Esophagus muscularis mucosa (tissue), 4 donors: Measurements from ENCODE around the gene ZMIZ1. TPM values are rescaled to one million over a fixed set of nuclear protein-coding genes. Genes with fewer than 3 reads are reported as not detected.

Experiments used
- DNase-seq: peaks from one replicate; pipeline ENCODE4 v3.0.0-alpha.2; 2017; ENCODE audit errors: extremely low spot score
- H3K27ac ChIP-seq, 4 donors: fragments of 200-600 bp; sonication (generic); replicated peaks in 1 of 4; 1 replicate in 3 of 4; 2 replicates in 1 of 4; pipeline ENCODE4 v1.5.1; 2016 to 2019; ENCODE audit warnings: mild to moderate bottlenecking in 1 of 4
- H3K27me3 ChIP-seq, 4 donors: fragments of 200-600 bp; sonication (generic); one replicate each; pipeline versions ENCODE4 v1.5.1 to v1.6.0; 2016 to 2019
- H3K36me3 ChIP-seq, 4 donors: fragments of 200-600 bp; sonication (generic); one replicate each; pipeline ENCODE4 v1.5.1; 2016 to 2019
- H3K4me1 ChIP-seq, 4 donors: fragments of 200-600 bp; sonication (generic); one replicate each; pipeline ENCODE4 v1.5.1; 2016 to 2019
- H3K4me3 ChIP-seq, 4 donors: fragments of 200-600 bp; sonication (generic); 1 replicate in 2 of 4; 2 replicates in 2 of 4; pipeline ENCODE4 v1.5.1; 2016 to 2019; ENCODE audit warnings: mild to moderate bottlenecking in 4 of 4, moderate library complexity in 1 of 4
- H3K9me3 ChIP-seq, 4 donors: fragments of 200-600 bp; sonication (generic); 1 replicate in 3 of 4; 2 replicates in 1 of 4; pipeline ENCODE4 v1.5.1; 2016 to 2019
- EP300 ChIP-seq: sonication (generic); formaldehyde crosslinking; IDR thresholded peaks from one replicate; pipeline ENCODE4 v1.6.1; 2017; ENCODE audit warnings: antibody characterized with exemption
- POLR2A ChIP-seq: fragments of 450-650 bp; IDR thresholded peaks from one replicate; pipeline ENCODE4 v1.6.1; 2017; ENCODE audit warnings: antibody characterized with exemption, moderate library complexity, mild to moderate bottlenecking, low read depth
- POLR2AphosphoS5 ChIP-seq, 2 donors: sonication (generic); formaldehyde crosslinking; IDR thresholded peaks; one replicate each; pipeline ENCODE4 v1.6.1; 2017; ENCODE audit warnings: antibody characterized with exemption in 2 of 2
- WGBS: methylation state at CpG from one replicate; pipeline ENCODE4 v1.1.5; 2018; 5-methylcytosine and 5-hydroxymethylcytosine counted together
- intact Hi-C: fragments of 100-400 bp; cut with DNase I; formaldehyde crosslinking; loops from one replicate; pipeline ENCODE4 v1.15.1; 2023
- total RNA-seq, 4 donors: library from RNA; depleted of rRNA; stranded (reverse); fragments of >200 nt; gene quantifications; one replicate each; pipeline versions ENCODE4 v1.1.0 to v1.2.1, GENCODE V29; 2016
- TF ChIP-seq, protein P1 (sequence below), 3 experiments: fragments of 200-600 bp in 2 of 3; fragments of 450-650 bp in 1 of 3; sonication (generic) in 2 of 3; IDR thresholded peaks; one replicate each; pipeline ENCODE4 v1.5.1; 2017 to 2019; ENCODE audit warnings: antibody characterized with exemption in 3 of 3, mild to moderate bottlenecking in 2 of 3, moderate library complexity in 1 of 3

ZMIZ1 gene
- total RNA-seq, 4 donors from 2014 or later = 48.7 to 87.2 (median 66.0) TPM

GRCh38 chr10:79102498-79102874 is 33.7 kb downstream of the ZMIZ1 start:
- no peak for DNase-seq
- H3K4me1 ChIP-seq = peaks cover 98 to 100% (median 100%) of the 10 kb centered on the region in 4 donors
- TF ChIP-seq EP300 (no peak), POLR2A (no peak), POLR2AphosphoS5 (IDR thresholded peaks at IDR 0.05) (no peak)
- TF ChIP-seq, protein P1, sequence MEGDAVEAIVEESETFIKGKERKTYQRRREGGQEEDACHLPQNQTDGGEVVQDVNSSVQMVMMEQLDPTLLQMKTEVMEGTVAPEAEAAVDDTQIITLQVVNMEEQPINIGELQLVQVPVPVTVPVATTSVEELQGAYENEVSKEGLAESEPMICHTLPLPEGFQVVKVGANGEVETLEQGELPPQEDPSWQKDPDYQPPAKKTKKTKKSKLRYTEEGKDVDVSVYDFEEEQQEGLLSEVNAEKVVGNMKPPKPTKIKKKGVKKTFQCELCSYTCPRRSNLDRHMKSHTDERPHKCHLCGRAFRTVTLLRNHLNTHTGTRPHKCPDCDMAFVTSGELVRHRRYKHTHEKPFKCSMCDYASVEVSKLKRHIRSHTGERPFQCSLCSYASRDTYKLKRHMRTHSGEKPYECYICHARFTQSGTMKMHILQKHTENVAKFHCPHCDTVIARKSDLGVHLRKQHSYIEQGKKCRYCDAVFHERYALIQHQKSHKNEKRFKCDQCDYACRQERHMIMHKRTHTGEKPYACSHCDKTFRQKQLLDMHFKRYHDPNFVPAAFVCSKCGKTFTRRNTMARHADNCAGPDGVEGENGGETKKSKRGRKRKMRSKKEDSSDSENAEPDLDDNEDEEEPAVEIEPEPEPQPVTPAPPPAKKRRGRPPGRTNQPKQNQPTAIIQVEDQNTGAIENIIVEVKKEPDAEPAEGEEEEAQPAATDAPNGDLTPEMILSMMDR (IDR thresholded peaks at IDR 0.05) = peak in 1 of 3 experiments; percentile 13
- H3K9me3 ChIP-seq = no peaks in the 10 kb centered on the region
- no peak overlapping the region for H3K4me3 ChIP-seq
- intact Hi-C loops = no loop called here
- no peaks in the 10 kb centered on the region for H3K27me3 ChIP-seq
- H3K27ac ChIP-seq = peak overlapping the region; percentile 82 to 84 (median 83)
- WGBS = 58% methylated on average over 7 of the region's 7 CpGs
- H3K36me3 ChIP-seq = no peaks in the 10 kb centered on the region

GRCh38 chr10:79103129-79103528 is 34.4 kb downstream of the ZMIZ1 start:
- Histone ChIP-seq H3K36me3 (no peaks in the 10 kb centered on the region), H3K27me3 (no peaks in the 10 kb centered on the region), H3K9me3 (no peaks in the 10 kb centered on the region), H3K27ac (peak overlapping the region; percentile 82 to 84 (median 83)), H3K4me1 (peaks cover 98 to 100% (median 100%) of the 10 kb centered on the region in 4 donors), H3K4me3 (no peak overlapping the region)
- intact Hi-C loops = no loop called here
- TF ChIP-seq POLR2AphosphoS5 (IDR thresholded peaks at IDR 0.05) (no peak), POLR2A (no peak), EP300 (no peak)
- TF ChIP-seq, protein P1 (IDR thresholded peaks at IDR 0.05) = no peak
- WGBS = 77% methylated on average over 13 of the region's 13 CpGs
- no peak for DNase-seq

DNA sequence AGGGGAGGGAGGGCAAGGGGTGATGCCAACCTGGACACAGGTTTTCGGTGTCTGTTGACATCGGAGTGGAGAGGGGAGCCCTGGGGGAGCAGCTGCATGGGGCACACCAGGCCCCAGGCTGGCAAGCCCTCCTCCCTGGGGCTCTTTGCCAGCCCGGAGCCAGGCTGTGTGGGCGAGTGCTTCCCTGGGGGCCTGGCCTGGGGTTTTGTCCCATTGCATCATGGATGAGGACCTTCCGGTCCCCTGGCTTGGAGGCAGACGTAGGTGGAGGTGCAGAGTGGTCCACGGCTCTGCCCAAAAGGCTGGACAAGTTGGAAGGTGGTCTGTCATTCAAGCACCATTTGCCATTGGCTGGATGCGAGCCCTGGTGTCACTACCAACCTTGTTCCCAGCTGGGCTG is 34.8 kb downstream of the ZMIZ1 start:
- Histone ChIP-seq H3K36me3 (no peaks in the 10 kb centered on the region), H3K4me3 (no peak overlapping the region), H3K4me1 (peaks cover 97 to 100% (median 100%) of the 10 kb centered on the region in 4 donors), H3K27ac (peak overlapping the region; percentile 82 to 84 (median 83)), H3K27me3 (no peaks in the 10 kb centered on the region), H3K9me3 (no peaks in the 10 kb centered on the region)
- intact Hi-C loops = no loop called here
- no peak for DNase-seq
- 79% methylated on average over 3 of the region's 8 CpGs for WGBS
- no peak for TF ChIP-seq POLR2A

- intact Hi-C loops = no loop called here
- DNase-seq = no peak
- TF ChIP-seq, protein P1 (IDR thresholded peaks at IDR 0.05) = peak; percentile 5 to 39 (median 8)
- TF ChIP-seq EP300 = no peak
- no peak for TF ChIP-seq POLR2AphosphoS5 (IDR thresholded peaks at IDR 0.05)
- Histone ChIP-seq H3K4me1 (peaks cover 97 to 100% (median 100%) of the 10 kb centered on the region in 4 donors), H3K4me3 (no peak overlapping the region), H3K9me3 (no peaks in the 10 kb centered on the region), H3K27ac (peak overlapping the region; percentile 47 to 84 (median 66)), H3K27me3 (no peaks in the 10 kb centered on the region), H3K36me3 (peaks cover 0 to 1% (median under 1%) of the 10 kb centered on the region in 4 donors)
- 61% methylated on average over 11 of the region's 11 CpGs for WGBS
Measured at GRCh38 chr10:79105150-79105739, 36.5 kb downstream of the ZMIZ1 start.

DNA sequence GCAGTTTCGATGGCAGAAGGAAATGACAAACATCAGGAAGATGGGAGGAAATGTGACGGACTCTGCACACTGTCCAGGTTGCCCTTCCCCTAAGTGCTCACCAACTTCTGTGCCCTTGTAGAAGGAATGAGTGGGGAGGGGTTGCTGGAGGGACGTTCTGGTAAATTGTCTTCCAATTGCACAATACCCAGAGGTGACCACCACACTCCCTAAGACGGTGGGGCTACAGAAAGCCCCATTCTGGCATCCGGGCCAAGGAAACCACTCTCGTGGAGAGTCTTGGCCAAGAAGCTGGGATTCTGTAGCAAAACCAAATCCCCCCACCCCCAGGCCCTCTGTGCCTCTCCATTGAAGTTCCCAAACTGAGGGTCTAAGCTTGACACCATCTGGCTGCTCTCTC is 37.1 kb downstream of the ZMIZ1 start:
- Histone ChIP-seq H3K9me3 (no peaks in the 10 kb centered on the region), H3K27ac (peak overlapping the region in 3 of 4 donors; percentile 37 to 84 (median 83)), H3K27me3 (no peaks in the 10 kb centered on the region), H3K36me3 (peaks cover 0 to 7% (median 5%) of the 10 kb centered on the region in 4 donors), H3K4me3 (no peak overlapping the region), H3K4me1 (peaks cover 97 to 100% (median 100%) of the 10 kb centered on the region in 4 donors)
- TF ChIP-seq POLR2AphosphoS5 (IDR thresholded peaks at IDR 0.05) = no peak
- TF ChIP-seq EP300 = no peak
- TF ChIP-seq, protein P1 (IDR thresholded peaks at IDR 0.05) = no peak
- TF ChIP-seq POLR2A = no peak
- intact Hi-C loops = no loop called here
- WGBS = 60% methylated on average over 6 of the region's 6 CpGs
- no peak for DNase-seq
